ENCODE data around the gene ANKRD62. TPM values are rescaled to one million over a fixed set of nuclear protein-coding genes. Genes with fewer than 3 reads are reported as not detected.
"Not testable (repeated sequence)": the region's sequence is repeated elsewhere in the genome, so short reads cannot be mapped to it uniquely, and the experiment has no call there.

ANKRD62 gene
- total and polyA plus RNA-seq, 11 donors = not detected

GRCh38 chr18:12149431-12149830 is 55.8 kb downstream of the ANKRD62 start:
- H3K27ac ChIP-seq; DNase-seq; ATAC-seq; H3K4me1 ChIP-seq; H3K36me3 ChIP-seq; H3K4me3 ChIP-seq; H3K9me3 ChIP-seq; intact Hi-C loops (cut with DNase I); H3K27me3 ChIP-seq: not testable (repeated sequence)
- no CpG with 5 or more reads among the region's 5 CpGs for WGBS, 4 donors

GRCh38 chr18:12154361-12154760 is 60.7 kb downstream of the ANKRD62 start:
- TF ChIP-seq, protein P1, sequence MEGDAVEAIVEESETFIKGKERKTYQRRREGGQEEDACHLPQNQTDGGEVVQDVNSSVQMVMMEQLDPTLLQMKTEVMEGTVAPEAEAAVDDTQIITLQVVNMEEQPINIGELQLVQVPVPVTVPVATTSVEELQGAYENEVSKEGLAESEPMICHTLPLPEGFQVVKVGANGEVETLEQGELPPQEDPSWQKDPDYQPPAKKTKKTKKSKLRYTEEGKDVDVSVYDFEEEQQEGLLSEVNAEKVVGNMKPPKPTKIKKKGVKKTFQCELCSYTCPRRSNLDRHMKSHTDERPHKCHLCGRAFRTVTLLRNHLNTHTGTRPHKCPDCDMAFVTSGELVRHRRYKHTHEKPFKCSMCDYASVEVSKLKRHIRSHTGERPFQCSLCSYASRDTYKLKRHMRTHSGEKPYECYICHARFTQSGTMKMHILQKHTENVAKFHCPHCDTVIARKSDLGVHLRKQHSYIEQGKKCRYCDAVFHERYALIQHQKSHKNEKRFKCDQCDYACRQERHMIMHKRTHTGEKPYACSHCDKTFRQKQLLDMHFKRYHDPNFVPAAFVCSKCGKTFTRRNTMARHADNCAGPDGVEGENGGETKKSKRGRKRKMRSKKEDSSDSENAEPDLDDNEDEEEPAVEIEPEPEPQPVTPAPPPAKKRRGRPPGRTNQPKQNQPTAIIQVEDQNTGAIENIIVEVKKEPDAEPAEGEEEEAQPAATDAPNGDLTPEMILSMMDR (IDR thresholded peaks at IDR 0.05) = no peak
- TF ChIP-seq POLR2A (IDR thresholded peaks at IDR 0.05) = no peak
- Histone ChIP-seq H3K9me3 (no peaks in the 10 kb centered on the region), H3K4me3 (no peak overlapping the region), H3K27me3 (no peaks in the 10 kb centered on the region), H3K4me1 (no peaks in the 10 kb centered on the region), H3K36me3 (no peaks in the 10 kb centered on the region), H3K27ac (no peak overlapping the region)
- WGBS, 4 donors = 78 to 82% (median 80%) methylated on average over 4 of the region's 4 CpGs
- intact Hi-C loops (cut with DNase I) = no loop called here
- no peak for ATAC-seq
- no peak for DNase-seq

- no peak overlapping the region for H3K27ac ChIP-seq
- no peak overlapping the region for H3K4me3 ChIP-seq
- DNase-seq = no peak
- H3K36me3 ChIP-seq = no peaks in the 10 kb centered on the region
- no peaks in the 10 kb centered on the region for H3K4me1 ChIP-seq
- TF ChIP-seq, protein P1 (IDR thresholded peaks at IDR 0.05) = no peak
- TF ChIP-seq POLR2A (IDR thresholded peaks at IDR 0.05) = no peak
- 89 to 90% (median 89%) methylated on average over 3 of the region's 3 CpGs for WGBS, 4 donors
- no peaks in the 10 kb centered on the region for H3K9me3 ChIP-seq
- intact Hi-C loops (cut with DNase I) = no loop called here
- H3K27me3 ChIP-seq = no peaks in the 10 kb centered on the region
- ATAC-seq = no peak
These were observed 62.4 kb downstream of the ANKRD62 start for GRCh38 chr18:12155996-12156395.

GRCh38 chr18:12159446-12159845 is 65.8 kb downstream of the ANKRD62 start:
- WGBS, 4 donors = 3 to 27% (median 18%) methylated on average over 1 of the region's 1 CpG
- Histone ChIP-seq H3K27me3 (no peaks in the 10 kb centered on the region), H3K4me3 (no peak overlapping the region), H3K4me1 (no peaks in the 10 kb centered on the region), H3K9me3 (peaks cover 0 to 7% (median 0%) of the 10 kb centered on the region in 12 donors), H3K36me3 (no peaks in the 10 kb centered on the region), H3K27ac (no peak overlapping the region)
- intact Hi-C loops (cut with DNase I) = no loop called here
- TF ChIP-seq, protein P1 (IDR thresholded peaks at IDR 0.05) = no peak
- TF ChIP-seq POLR2A (IDR thresholded peaks at IDR 0.05) = no peak
- ATAC-seq = no peak
- DNase-seq = no peak

- H3K4me3 ChIP-seq = no peak overlapping the region
- H3K4me1 ChIP-seq = no peaks in the 10 kb centered on the region
- intact Hi-C loops (cut with DNase I) = no loop called here
- H3K36me3 ChIP-seq = no peaks in the 10 kb centered on the region
- ATAC-seq = no peak
- H3K27ac ChIP-seq = no peak overlapping the region
- no peaks in the 10 kb centered on the region for H3K27me3 ChIP-seq
- DNase-seq = no peak
- TF ChIP-seq, protein P1 (IDR thresholded peaks at IDR 0.05) = no peak
- no peak for TF ChIP-seq POLR2A (IDR thresholded peaks at IDR 0.05)
- H3K9me3 ChIP-seq = peaks cover 0 to 26% (median 0%) of the 10 kb centered on the region in 12 donors
These were observed 69.1 kb downstream of the ANKRD62 start for GRCh38 chr18:12162786-12163185.

Data from heart left ventricle (tissue), 16 donors.